ENCODE measurements around the gene DCBLD2.

The DCBLD2 gene

DNA sequence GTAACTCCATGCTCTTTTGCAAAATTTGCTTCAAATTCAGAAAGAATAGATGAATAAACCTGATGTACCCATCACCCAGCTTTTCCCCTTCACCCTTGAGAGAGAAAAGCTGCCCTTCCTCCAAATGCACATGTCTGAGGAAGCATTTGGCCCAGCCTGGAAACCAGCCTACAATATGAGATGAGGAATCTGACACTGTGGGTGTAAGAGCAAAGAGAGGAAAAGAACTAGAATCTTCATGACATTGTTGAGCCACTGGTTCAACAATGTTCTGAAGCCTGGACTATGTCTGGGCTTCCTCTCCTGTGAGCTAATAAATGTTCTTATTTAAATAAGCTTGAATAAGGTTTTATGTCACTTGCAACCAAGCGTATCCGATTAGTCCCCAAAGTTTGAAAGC, 18.7 kb upstream of the DCBLD2 start:
- no peaks in the 10 kb centered on the region for H3K36me3 ChIP-seq
- H3K27me3 ChIP-seq = no peaks in the 10 kb centered on the region
- H3K9me3 ChIP-seq = no peaks in the 10 kb centered on the region
- H3K4me3 ChIP-seq = no peak overlapping the region
- no peaks in the 10 kb centered on the region for H3K4me1 ChIP-seq
- H3K27ac ChIP-seq = no peak overlapping the region
- intact Hi-C loops (cut with DNase I; ENCODE audit: low total_unique reads) = no loop called here
- no peak for DNase-seq
- no peak for TF ChIP-seq CTCF (IDR thresholded peaks at IDR 0.05)

GRCh38 chr3:98918586-98918985, 17.1 kb upstream of the DCBLD2 start:
- intact Hi-C loops (cut with DNase I; ENCODE audit: low total_unique reads) = no loop called here
- H3K4me1 ChIP-seq = no peaks in the 10 kb centered on the region
- H3K9me3 ChIP-seq = no peaks in the 10 kb centered on the region
- TF ChIP-seq CTCF (IDR thresholded peaks at IDR 0.05) = no peak
- H3K36me3 ChIP-seq = no peaks in the 10 kb centered on the region
- no peak for DNase-seq
- H3K27ac ChIP-seq = no peak overlapping the region
- no peaks in the 10 kb centered on the region for H3K27me3 ChIP-seq
- no peak overlapping the region for H3K4me3 ChIP-seq

GRCh38 chr3:98917608-98918007, 16.1 kb upstream of the DCBLD2 start:
- Histone ChIP-seq H3K4me3 (no peak overlapping the region), H3K9me3 (no peaks in the 10 kb centered on the region), H3K27ac (no peak overlapping the region), H3K27me3 (no peaks in the 10 kb centered on the region), H3K4me1 (no peaks in the 10 kb centered on the region), H3K36me3 (no peaks in the 10 kb centered on the region)
- DNase-seq = no peak
- no peak for TF ChIP-seq CTCF (IDR thresholded peaks at IDR 0.05)
- intact Hi-C loops (cut with DNase I; ENCODE audit: low total_unique reads) = no loop called here

GRCh38 chr3:98914210-98915080, 12.9 kb upstream of the DCBLD2 start:
- Histone ChIP-seq H3K27me3 (no peaks in the 10 kb centered on the region), H3K4me1 (no peaks in the 10 kb centered on the region), H3K36me3 (no peaks in the 10 kb centered on the region), H3K27ac (no peak overlapping the region), H3K4me3 (no peak overlapping the region), H3K9me3 (peaks cover 0 to 5% (median 0%) of the 10 kb centered on the region in 3 donors)
- intact Hi-C loops (cut with DNase I; ENCODE audit: low total_unique reads) = no loop called here
- TF ChIP-seq CTCF (IDR thresholded peaks at IDR 0.05) = no peak
- no peak for DNase-seq

GRCh38 chr3:98912448-98912847, 11.0 kb upstream of the DCBLD2 start:
- H3K27ac ChIP-seq = no peak overlapping the region
- H3K4me3 ChIP-seq = no peak overlapping the region
- no peak for TF ChIP-seq CTCF (IDR thresholded peaks at IDR 0.05)
- no peaks in the 10 kb centered on the region for H3K36me3 ChIP-seq
- H3K4me1 ChIP-seq = no peaks in the 10 kb centered on the region
- H3K9me3 ChIP-seq = peaks cover 0 to 5% (median 0%) of the 10 kb centered on the region in 3 donors
- H3K27me3 ChIP-seq = no peaks in the 10 kb centered on the region
- intact Hi-C loops (cut with DNase I; ENCODE audit: low total_unique reads) = no loop called here
- DNase-seq = no peak

All from tibial artery (tissue), 4 donors.